Fibroblast of lung (primary cell): ENCODE measurements around the gene DPYD.

Source experiments
- CTCF ChIP-seq, 2 donors: IDR thresholded peaks in 1 of 2; conservative IDR thresholded peaks in 1 of 2; 1 replicate in 1 of 2; 2 replicates in 1 of 2; pipeline ENCODE4 v1.5.1; 2011 to 2012; ENCODE audit warnings: low read length in 2 of 2, control low read depth in 1 of 2, inconsistent platforms in 1 of 2, low read depth in 1 of 2, mild to moderate bottlenecking in 1 of 2
- EZH2 ChIP-seq: IDR thresholded peaks from 2 replicates; pipeline ENCODE4 v1.5.1; 2012; ENCODE audit warnings: low read length, control low read depth, mild to moderate bottlenecking; ENCODE audit errors: missing control alignments

DNA sequence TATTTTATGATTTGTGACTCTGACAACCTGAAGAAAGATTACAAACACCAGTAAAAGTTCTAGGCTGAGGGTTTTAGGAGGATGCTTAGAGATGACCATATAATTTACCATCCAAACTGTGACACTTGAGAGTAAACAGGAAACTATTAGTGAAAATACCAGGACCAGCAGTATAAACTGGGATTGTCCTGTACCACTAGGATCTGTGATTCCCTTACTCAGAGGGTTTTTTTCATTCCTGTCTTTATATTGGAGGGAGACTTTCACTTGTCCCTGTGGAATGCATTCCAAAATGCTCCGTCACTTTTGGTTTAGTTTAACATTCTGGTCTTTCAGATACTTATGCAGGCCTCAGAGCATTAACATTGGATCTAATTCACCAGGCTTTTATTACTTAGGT is 716.4 kb downstream of the DPYD start:
- TF ChIP-seq CTCF (conservative IDR thresholded peaks at IDR 0.05 in 1 of 2, IDR thresholded peaks at IDR 0.05 in 1 of 2; ENCODE audit: low read depth in 1 of 2, low read length in 2 of 2) (no peak), EZH2 (no peak)
